GM21515 (cell line): ENCODE data around the gene TMEM247.
"Not testable (repeated sequence)": the region's sequence is repeated elsewhere in the genome, so short reads cannot be mapped to it uniquely, and the experiment has no call there.

Experiments used
- ATAC-seq: cut with Tn5 transposase; IDR thresholded peaks from one replicate; pipeline ENCODE4 v1.9.1; 2021; ENCODE audit not compliant: unreplicated experiment

Gene TMEM247

GRCh38 chr2:46509804-46510203, 30.4 kb downstream of the TMEM247 start:
- ATAC-seq: no peak

DNA sequence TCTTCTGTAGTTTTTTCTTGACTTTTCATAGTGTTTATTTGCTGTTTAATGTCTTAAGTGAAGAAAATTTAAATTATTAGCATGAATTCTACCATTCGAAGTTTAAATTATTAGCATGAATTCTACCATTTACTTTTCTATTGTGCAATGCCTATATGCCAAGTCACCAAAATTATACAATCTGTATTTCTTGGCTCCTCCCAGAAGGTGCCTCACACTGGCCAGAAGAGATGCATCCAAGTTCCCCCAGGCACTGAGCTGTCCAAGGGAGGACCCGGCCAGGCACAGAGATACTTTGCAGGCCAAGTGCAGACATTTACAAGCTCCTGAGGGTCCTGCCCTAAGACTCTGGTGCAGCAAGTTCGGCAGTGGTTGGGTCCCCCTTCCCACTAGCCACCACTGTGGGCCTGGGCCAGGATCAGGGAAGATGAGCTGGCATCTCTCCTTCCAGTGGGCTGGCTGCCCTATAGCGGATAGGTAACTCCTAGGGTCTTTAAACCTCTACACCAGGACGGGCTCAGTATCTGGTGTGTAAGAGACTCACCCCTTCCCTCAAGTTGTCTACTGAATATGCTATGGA, 31.3 kb downstream of the TMEM247 start:
- no peak for ATAC-seq

- ATAC-seq: no peak
Observed at GRCh38 chr2:46512185-46512584, 32.8 kb downstream of the TMEM247 start.

DNA sequence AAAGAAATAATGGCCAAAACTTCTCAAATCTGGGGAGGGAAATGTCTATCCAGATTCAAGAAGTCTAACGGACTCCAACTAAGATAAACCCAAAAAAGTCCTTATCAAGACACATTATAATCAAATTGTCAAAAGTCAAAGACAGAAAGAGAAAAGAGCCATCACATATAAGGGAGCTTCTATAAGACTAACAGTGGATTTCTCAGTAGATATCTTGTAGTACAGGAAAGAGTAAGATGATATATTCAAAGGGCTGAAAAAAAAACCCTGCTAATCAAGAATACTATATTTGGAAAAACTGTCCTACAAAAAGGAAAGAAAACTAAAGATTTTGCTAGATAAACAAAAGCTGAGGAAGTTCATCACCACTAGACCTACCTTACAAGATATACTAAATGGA, 35.4 kb downstream of the TMEM247 start:
- no peak for ATAC-seq

DNA sequence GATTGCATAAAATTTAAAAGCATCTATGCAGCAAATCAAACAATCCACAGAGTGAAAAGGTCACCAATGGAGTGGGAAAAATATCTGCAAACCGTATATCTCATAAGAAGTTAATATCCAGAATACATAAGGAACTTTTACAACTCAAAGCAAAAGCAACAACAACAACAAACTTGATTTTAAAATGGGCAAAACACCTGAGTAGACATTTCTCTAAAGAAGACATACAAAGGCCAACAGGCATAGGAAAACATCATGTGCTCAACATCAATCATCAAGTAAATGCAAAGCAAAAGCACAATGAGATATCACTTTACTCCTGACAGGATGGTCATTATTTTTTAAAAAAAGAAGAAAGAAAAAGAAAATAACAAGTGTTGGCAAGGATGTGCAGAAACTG, 38.1 kb downstream of the TMEM247 start:
- ATAC-seq: no peak

DNA sequence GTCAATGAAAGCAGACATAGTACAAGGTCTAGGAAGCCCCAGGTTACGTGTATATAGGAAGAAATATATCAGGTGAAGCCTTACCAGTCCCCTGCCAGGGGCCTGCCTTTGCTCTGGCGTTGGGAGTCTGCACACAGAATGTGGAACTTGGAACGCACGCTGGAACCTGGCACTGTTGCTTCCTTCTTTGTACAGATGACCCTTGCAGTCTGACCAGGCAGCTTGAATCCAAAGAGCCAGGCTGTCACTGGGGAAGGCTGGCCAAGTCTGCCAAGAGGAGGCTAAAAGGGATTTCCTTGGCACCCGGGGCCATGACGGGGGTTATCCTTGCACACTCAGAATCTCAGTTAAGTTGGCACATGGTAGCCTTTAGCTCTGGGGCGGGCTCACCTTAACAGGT, 39.5 kb downstream of the TMEM247 start:
- no peak for ATAC-seq

DNA sequence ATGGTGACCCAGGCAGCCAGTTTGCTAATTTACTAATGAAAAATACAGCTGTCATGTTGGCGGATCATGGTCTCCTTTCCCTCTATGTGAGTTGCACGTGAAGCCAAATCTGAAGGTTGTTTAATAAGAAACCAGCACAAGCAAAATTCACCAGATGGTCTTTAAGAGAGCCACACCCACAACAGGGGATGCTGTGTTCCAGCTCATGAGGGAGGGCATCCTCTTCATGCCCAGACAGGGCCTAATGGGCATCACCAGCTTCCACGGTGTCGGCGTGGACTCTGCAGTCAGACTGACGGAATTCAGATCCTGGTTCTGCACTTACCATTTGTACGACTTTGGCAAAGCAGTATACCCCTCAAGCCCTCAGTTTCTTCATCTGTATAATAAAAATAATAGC, 39.9 kb downstream of the TMEM247 start:
- ATAC-seq: no peak

GRCh38 chr2:46520130-46520711, 40.9 kb downstream of the TMEM247 start:
- no peak for ATAC-seq

DNA sequence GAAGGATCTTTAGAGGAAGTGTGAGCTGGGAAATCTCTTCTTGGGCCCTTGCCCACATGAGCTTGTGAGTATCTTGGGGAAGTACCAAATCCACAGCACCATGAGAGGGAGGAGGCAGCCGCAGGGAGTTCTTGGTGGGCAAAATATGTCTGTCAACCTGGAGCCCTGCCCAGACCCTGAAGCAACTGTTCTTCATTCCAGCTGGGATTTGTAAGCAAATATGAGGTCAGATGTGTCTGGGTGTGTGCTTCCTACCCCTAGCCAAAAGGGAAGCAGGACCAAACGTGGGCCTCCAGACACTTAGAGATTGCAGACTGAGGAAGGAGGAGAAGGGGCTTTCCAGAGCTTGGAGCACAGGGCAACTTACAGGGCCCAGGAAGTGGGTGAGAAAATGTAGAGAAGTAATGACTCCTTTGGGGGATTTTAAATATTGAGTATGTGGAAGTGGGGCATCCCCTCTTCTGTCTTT, 41.9 kb downstream of the TMEM247 start:
- ATAC-seq: no peak

GRCh38 chr2:46522385-46522784, 43.0 kb downstream of the TMEM247 start:
- ATAC-seq: not testable (repeated sequence)

DNA sequence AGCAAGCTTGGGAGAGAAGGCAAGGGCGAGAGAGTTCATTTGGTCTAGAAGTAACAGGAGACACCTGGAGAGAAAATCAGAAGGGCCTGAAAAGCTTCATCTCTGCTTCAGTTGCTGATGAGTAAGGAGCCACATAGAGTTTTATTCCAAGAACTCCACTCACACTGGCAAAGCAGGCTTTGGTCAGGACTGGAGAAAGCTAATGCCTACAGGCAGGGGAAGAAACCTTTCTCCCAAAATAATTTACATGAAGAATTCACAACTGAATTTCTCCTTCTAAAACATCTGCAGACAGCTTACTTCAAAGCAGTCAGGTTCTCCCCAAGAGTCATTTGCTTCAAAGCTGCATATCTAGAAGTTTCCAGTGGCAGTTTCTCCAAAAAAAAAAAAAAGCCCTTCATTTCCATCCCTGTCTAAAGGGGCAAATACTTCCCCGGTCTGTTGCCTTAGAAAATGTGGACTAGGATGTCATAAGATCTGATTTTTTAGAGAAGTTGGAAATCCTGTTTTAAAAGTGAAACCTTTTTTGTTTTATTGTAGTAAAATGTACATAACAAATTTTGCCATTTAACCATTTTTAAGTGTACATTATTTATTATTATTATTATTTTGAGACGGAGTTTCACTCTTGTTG, 46.3 kb downstream of the TMEM247 start:
- no peak for ATAC-seq

DNA sequence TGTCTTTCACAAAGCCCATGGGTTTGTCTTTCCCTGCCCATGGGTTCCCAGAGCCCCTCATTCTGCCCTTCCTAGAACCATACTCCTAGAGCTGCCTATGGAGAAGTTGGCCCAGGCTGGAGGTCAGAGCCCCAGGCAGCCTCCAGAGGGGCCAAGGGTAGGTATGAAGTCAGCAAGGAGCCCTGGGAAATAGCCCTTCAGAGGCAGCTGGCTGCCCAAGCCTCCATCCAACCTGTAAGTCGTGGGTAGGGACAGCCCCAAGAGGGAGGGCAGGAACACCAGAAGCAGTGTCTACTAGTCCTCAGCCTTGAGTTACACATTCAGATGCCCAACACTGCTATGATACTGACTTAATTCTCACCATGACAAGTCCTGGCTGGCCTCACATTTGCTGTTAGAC, 49.5 kb downstream of the TMEM247 start:
- no peak for ATAC-seq

- ATAC-seq: no peak
Observed at GRCh38 chr2:46530639-46531038, 51.3 kb downstream of the TMEM247 start.

- ATAC-seq: no peak
Observed at GRCh38 chr2:46531863-46532262, 52.5 kb downstream of the TMEM247 start.
